Renal cortical epithelial cell (primary cell): ENCODE results near the gene ZC2HC1C. TPM values are rescaled to one million over a fixed set of nuclear protein-coding genes. Genes with fewer than 3 reads are reported as not detected.
A peak's percentile ranks its signal among the peaks of the same experiment; 100 is the strongest.

ENCODE experiments used
- DNase-seq: peaks from one replicate; pipeline ENCODE4 v3.0.0-alpha.2; 2011; ENCODE audit warnings: low read depth
- total RNA-seq: library from RNA; depleted of rRNA; stranded (reverse); fragments of >200 nt; gene quantifications from 2 replicates; pipeline ENCODE4 v1.2.3, GENCODE V29; 2014

ZC2HC1C gene, protein sequence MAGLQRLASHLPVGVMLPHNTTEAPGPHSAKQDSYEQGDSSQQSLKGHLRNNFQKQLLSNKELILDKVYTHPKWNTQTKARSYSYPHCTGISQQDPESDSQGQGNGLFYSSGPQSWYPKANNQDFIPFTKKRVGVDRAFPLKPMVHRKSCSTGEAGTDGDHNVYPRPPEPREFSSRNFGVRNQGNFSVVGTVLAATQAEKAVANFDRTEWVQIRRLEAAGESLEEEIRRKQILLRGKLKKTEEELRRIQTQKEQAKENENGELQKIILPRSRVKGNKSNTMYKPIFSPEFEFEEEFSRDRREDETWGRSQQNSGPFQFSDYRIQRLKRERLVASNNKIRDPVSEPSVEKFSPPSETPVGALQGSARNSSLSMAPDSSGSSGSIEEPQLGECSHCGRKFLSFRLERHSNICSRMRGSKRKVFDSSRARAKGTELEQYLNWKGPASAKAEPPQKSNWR
- total RNA-seq, result 1.6 and 4.7 TPM in 2 replicates

DNA sequence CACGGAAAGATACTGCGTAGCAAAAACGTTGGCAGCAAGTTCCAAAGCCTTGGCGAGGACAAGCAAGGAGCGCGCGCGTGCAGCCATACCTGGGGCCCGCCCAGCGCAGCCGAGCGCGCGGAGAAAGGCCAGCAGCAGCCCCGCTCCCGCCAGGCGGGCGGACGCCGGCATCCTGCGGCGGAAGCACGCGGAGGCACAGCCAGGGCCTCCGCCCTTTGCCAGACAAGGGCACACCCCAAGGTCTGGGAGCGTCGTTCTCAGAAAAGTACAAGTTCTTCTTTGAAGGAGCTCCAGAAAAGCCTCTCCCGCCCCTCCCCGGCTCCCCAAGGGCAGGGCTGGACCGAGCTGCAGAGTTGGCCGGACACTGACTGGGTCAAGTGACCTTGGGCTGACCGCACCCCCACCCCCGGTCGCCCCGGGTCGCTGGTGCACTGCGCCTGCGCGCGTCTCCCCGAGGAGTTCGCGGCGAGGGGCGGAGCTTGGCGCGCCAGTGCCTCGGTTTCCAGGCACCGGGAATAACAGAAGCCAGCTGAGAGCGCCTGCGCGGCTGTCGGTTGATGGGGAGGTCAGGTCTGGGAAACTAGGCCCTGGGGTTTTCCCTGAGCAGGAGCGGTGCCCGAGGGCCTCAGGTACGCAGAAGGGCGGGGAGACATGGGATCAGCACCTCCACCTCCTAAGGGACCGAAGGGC is at the start of gene ZC2HC1C:
TSS of gene ZC2HC1C (plus strand) at position 521 of the 690 bp plus-strand sequence. CDS start 933 bp downstream, outside the sequence.
- peak; percentile 85 for DNase-seq

DNA sequence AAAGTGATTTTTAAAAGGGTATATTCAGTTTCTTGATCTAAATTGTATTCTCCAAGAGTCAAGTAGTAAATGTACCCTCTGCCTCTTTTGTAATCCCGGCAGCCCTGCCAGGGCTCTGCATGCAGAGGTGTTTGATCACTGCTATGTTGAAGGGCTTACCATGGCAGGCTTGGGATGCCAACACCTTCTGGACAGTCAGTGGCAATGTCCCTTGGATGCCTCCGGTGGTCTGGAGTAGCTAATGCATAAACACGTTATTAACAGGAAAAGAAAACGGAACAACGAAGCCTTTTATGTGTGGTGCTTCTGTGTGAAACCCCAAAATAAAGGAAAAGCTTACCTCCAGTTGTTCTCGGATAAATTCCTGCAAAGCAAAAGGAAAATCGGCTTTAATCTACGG is 46.8 kb upstream of the ZC2HC1C start:
- peak; percentile 16 for DNase-seq

DNA sequence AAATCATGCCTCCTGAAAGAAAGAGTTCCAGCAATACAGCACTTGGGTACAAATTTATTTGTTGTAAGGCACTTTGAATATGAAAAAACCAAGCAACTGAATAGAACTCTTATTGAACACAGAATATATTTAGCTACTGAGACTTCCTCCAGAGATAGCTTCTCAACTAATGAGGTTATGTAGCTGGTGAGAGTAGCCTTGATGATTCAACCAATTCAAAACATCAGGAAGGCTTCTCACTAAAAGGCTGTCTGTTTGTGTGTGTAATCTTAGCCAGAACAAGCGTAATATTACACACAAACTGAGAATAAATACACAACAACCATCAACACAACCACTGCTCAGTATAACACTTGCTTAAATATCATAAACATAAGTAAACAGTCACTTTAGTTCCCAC is 46.3 kb upstream of the ZC2HC1C start:
- DNase-seq, result no peak

DNA sequence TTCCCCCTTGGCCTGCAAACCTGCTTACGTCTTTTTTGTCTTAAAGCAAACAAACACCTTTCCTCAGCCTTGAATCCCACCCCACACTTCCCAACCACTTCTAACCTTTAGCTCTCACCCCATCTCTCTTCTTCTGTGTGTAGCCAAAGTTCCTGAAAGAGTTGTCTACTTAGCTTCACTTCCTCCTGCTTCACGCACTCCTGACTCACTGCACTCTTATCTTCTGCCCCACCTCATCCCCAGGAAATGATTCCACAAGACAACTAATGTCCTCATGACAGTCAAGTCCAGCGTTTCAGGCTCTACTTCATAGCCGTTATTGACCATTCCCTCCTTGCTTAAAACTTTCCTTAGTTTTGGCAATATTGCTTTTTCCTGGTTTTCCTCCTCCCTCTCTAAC is 44.4 kb upstream of the ZC2HC1C start:
- no peak for DNase-seq

DNA sequence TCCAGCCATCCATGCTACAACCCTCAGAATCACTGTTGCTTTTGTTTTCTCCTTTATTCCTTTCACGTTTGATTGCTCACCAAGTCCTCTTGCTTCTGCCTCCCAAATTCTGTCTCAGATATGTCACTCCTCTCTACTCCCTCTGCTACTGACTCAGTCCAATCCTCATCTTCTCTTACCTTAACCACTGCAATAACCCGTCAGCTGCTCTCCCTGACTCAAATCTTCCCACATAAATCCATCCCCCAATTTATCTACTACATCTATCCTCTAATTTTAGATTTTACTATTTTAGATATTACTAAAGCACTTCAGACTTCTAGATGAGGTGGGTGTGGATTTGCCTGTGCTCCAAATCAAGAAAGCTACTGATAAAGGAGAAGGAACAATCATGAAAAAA is 43.6 kb upstream of the ZC2HC1C start:
- DNase-seq, result no peak

DNA sequence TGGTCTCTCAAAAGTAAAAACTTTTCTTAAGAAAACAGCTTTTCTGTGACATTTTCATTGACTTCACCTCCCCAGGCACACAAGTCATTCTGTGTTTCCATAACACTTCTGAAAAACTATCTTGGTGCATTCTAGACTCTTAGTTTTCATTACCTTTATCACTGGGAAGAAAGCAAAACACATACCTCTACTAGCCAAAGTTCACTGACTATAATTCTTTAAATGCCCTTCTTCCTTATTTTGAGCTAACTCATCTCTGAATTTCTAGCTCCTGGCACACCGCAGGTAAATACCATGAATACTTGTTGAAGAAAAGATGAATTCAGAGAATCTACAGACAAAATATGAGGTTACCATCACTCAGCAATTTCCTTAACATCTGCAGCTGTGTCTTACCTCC is 39.3 kb upstream of the ZC2HC1C start:
- DNase-seq, result no peak

DNA sequence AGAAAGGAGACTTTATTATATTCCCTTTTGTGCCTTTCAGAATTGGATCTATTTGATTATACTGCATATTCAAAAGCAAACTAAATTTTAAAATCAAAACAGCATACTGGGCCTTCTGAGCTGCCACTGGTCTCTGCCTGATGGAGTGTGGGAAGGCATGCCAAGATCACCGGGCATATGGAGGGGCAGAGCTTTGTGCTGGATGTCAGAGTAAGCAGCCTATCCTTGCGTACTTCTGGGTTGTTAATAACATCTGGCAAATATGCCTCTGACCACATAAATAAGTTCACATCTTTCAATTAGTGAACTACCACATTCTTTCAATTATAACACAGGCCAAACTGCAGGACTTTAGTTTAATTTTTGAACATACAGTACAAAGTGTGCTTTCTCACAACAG is 36.5 kb upstream of the ZC2HC1C start:
- DNase-seq, result no peak

DNA sequence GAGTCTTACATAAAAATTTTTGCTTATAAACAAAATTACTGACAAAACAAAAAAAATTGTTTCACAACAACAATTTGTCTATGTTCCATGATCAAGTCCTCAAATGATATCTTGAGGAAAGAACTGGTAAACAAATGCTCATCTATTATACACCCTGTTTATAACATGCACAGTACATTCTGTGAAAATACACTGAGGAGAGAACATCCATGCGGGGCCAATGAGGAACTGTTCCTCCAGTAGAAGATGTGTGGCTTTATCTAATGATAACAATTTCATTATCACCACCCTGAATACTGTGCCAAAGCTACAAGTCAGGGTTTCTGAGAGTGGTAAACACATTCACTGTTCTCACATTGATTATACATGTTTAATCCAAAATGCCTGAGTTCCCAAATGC is 28.9 kb upstream of the ZC2HC1C start:
- no peak for DNase-seq

DNA sequence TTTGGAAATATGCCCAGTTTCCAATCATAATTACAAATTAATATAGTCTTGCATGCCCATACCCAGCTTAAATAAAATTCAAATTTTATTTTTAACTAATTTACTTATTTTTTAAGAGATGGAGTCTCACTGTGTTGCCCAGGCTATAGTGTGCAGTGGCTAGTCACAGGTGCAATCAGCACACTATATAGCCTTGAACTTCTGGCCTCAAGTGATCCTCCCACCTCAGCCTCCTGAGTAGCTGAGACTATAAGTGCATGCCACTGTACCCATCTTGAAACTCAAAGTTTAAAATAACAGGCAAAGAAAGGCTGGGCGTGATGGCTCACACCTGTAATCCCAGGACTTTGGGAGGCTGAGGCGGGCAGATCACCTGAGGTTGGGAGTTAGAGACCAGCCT is 28.5 kb upstream of the ZC2HC1C start:
- no peak for DNase-seq

DNA sequence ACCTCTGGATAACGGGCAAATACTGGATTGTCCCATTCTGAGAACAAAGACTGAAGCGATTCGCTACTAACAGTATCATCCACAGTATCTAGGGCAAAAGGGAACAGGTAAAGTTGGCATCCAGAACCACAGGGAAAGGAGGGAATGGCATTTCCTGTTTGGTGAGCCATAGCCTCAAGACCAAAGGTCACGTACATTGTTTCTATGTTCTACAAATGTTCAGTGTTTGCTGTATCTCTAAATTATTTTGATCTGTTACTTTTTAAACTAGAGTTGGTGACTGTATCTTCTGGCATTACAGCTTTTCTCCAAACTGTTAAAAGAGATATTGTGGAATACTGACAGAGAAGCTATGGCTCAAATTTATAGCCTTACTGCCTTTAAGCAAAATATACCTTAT is 27.8 kb upstream of the ZC2HC1C start:
- peak; percentile 87 for DNase-seq

DNA sequence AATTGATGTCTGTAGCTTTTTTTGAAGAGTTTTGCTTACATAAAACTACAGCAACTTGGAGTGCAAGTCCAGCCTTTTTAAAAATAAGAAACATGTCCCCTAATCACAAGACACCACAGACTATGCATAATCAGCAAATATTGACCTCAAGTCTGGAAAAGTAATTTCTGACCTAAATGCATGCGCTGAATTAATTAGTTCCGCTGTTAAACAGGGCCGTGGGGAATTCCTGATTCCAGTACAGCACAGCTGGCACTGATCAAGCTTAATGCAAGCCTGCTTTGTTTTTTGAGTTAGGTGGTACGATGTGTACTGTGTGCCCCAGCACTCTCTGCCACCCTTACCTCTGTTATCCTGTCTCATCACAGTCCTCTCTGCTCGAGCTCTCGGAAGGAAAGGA is 27.4 kb upstream of the ZC2HC1C start:
- peak; percentile 78 for DNase-seq

DNA sequence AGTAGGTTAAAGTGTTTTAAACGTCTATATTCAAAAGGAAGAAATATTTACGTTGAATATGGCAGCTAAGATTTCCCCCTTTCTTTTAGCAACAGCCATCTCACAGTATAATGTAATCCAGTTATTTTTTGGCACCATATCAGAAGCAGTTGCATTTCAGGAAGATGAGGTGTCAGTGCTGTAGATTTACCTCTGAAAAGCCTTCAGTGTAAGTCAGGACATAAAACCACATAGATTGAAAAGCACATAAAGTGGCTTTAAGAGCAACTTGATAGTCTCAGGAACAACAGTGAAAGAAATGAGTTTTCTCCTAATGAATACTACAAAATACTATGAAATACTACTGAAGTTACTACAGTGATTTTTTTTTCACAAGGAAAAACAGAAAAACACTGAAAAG is 25.1 kb upstream of the ZC2HC1C start:
- DNase-seq, result peak; percentile 68

DNA sequence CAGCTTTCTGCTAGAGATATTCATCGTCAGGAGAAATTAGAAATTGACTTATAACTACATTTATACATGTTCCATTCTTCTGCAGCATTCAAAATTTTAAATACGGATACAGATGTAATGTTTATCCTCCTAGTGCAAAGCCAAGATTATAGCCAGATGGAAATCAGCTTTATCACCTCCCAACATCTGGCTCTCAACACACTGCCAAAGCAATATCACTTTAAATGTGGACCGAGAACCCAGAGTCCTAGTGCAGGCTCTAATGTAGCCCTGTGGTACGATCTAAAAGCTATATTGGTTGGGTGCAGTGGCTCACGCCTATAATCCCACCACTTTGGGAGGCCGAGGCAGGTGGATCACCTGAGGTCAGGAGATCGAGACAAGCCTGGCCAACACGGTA is 24.7 kb upstream of the ZC2HC1C start:
- DNase-seq, result no peak

DNA sequence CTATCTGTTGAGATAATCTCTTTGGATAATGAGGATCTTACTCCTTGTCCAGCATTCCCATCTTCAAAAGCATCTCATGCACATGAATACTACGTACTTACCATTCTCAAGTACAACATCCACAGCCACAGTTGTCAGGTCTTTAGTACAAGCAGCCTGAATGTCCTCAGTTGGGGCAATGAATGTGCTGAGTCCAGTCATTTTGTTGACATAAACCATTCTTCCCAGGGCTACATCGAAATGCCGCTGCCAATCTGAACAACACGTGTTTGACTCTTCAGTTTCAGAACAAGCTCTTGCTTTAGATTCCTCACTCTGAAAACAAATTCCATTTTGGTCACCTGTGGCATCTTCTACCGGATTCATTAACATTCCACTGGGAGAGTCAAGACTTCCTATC is 23.2 kb upstream of the ZC2HC1C start:
- no peak for DNase-seq

DNA sequence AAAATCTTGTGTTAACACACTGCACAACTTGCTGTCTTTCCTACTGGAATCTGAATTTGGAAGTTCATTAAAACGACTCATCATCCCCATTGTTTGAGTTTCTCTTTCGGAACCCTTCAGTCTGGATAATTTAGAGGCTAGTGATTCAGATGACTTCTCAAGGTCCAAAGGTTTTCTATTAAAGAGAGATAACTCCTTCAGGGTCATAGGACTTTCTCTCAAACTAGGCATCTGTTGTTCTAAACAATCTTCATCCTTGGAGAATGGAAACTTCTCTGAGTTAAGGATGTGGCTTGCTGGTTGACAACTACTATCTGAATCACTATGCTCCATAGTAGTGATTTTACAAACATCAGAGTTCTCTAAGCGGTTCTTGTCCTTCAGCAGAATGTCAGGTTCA is 22.5 kb upstream of the ZC2HC1C start:
- DNase-seq, result peak; percentile 37

DNA sequence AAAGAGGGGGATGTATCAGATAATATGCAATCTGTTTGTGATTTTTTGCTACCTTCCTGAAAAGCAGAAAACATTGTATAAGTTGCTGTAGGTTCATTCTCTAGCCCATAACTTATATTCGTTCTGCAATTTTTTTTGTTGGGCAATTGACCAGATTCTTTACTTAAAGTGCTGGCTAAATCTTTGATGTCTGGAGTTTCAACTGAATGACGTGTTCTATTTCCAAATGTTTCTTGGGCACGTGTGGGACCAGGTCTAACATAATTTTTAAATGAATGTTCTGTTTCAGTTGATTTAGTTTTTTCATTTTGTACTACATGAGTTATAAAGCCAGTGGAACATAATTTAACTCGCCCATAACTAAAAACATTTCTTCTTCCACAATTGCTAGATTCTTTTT is 21.9 kb upstream of the ZC2HC1C start:
- DNase-seq, result no peak

DNA sequence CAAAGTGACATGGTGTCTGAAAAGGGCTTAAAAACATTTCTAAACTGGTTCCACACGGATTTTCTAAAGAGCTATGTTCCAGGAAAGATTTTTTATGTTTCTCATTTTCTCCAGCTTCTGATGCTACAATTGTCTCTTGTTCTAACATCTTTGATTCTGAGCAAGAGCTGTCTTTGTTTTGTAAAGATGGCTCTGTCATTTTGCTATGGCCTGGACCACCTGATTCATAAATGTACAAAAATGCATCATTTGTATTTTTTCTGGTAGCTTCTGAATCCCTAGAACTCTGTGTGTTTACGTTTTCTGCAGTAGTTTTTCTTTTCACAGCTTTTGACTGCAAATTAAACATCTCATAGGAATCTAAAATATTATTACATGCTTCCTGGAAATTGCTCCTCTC is 21.3 kb upstream of the ZC2HC1C start:
- no peak for DNase-seq

DNA sequence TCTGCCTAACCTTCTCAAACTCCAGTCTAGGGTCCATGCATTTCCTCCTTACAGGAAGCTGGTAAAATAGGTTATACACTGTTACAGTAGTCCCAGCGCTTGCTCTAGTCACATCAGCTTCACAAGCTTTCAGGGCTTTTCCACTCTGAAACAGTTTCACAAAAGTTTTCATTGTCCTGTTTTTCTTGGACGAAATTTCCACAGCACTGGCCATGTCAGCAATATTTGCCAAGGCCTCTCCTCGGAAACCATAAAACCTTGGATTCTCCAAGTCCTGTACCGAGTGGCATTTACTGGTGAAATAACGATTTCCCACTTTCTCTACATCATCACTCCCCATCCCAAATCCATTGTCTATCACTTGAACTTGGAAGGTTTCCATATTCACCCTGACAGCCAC is 20.3 kb upstream of the ZC2HC1C start:
- no peak for DNase-seq

DNA sequence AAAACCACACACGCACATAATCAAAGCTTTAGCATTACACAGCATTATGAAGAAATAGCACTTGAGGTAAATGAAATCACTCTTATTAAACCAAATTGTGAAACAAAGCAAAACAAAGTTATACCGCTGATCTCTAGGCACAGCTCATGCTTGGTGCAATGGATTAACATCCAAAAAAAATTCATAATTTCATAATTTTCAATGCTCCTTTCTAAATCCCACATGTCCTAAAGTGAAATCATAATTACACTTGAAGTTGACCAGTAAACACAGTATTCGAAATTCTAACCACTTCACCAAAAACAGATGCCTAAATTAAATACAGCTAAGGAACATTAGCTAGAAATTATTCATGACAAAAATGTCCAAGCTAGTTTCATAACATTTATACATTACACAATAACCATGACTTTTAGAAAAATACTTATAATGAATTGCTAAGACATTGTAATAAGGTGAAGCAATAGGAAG is 19.7 kb upstream of the ZC2HC1C start:
- no peak for DNase-seq

DNA sequence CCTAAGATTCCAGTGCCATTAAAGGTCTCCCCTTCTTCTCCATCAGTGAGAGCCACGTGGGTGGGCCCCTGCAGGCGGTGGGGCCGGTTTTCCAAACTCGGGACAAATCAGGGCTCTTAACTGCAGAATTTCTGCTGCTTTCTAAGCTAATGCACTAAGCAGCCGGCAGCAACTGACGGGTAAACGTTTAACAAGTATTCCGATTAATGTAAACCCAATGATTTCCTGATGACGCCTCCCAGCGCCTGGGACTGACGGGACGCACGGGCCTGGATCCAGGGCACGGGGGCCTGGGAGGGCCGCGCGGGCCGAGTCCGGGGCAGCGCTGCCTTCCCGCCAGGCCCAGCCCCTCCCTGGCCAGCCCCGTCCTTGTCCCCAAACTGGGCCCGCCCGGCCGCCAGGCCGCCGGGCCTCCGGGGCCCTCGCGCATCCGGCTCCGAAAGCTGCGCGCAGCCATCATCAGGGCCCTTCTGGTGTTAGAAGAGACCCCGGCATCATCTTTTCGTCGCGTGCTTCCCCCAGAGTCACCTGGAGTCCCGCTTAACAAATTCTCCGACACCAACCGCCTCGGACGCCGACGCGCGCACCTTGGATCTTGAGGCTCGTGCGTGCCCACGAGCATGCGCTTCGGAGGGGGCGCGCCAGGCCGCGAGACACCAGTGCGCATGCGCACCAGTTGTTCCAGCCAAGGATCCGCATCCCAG is 18.4 kb upstream of the ZC2HC1C start, which contains the start of gene MLH3:
TSS of gene MLH3 (minus strand) at position 616 of the 704 bp plus-strand sequence. CDS start 1,812 bp downstream, outside the sequence.
- peak; percentile 37 for DNase-seq

DNA sequence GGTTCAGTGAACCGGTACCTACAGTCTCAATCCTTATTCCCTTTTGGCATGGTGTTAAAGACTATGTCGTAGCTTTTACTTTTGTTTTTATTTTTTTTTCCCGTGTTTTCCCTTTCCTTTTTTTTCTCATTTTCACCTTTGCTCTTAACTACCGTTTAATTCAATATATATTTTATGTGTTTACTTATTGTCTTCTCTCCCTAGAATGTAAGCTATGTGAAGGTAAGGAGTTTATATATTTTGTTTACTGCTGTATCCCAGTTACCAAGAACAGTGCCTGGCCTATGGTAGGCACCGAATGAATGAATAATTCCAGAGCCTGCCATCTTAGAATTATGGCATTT is 17.9 kb upstream of the ZC2HC1C start:
- DNase-seq, result peak; percentile 85
